ENCODE results near the gene RBM39. TPM values are rescaled to one million over a fixed set of nuclear protein-coding genes. Genes with fewer than 3 reads are reported as not detected.
A peak's percentile ranks its signal among the peaks of the same experiment; 100 is the strongest.
"Not testable (repeated sequence)": the region's sequence is repeated elsewhere in the genome, so short reads cannot be mapped to it uniquely, and the experiment has no call there.

Gene RBM39
- total RNA-seq, 2 donors from 2014 or later, result 232 to 413 TPM

DNA sequence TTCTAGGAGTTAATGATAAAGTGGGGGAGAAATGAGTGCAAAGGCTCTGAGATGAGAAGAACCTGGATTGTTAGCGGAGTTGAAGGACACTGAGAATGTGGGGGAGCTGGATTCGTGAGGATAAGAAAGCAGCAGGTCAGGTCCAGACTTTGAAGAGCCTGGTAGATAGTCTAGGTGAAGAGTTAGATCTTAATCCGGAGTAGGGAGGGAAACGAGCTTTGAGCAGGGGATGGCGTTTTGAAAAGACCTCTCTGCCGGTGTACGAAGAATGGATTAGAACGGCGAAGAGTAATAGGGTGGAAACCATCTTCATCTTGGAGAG lies 29.3 kb upstream of the RBM39 start:
- TF ChIP-seq, protein P1, sequence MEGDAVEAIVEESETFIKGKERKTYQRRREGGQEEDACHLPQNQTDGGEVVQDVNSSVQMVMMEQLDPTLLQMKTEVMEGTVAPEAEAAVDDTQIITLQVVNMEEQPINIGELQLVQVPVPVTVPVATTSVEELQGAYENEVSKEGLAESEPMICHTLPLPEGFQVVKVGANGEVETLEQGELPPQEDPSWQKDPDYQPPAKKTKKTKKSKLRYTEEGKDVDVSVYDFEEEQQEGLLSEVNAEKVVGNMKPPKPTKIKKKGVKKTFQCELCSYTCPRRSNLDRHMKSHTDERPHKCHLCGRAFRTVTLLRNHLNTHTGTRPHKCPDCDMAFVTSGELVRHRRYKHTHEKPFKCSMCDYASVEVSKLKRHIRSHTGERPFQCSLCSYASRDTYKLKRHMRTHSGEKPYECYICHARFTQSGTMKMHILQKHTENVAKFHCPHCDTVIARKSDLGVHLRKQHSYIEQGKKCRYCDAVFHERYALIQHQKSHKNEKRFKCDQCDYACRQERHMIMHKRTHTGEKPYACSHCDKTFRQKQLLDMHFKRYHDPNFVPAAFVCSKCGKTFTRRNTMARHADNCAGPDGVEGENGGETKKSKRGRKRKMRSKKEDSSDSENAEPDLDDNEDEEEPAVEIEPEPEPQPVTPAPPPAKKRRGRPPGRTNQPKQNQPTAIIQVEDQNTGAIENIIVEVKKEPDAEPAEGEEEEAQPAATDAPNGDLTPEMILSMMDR (IDR thresholded peaks at IDR 0.05), result no peak
- Histone ChIP-seq H3K9me3 (no peaks in the 10 kb centered on the region), H3K4me3 (peak overlapping the region; percentile 72), H3K27ac (peak overlapping the region; percentile 91 to 94), H3K36me3 (no peaks in the 10 kb centered on the region), H3K27me3 (replicated peaks; ENCODE audit: insufficient read depth) (no peaks in the 10 kb centered on the region), H3K4me1 (ENCODE audit: control insufficient read depth in 1 of 2, low read depth in 2 of 2) (peaks cover 22 to 47% of the 10 kb centered on the region in 2 donors)
- DNase-seq (ENCODE audit: low spot score) (no peak), ATAC-seq (ENCODE audit: insufficient number of reproducible peaks, low FRiP score, low read depth) (no peak)

DNA sequence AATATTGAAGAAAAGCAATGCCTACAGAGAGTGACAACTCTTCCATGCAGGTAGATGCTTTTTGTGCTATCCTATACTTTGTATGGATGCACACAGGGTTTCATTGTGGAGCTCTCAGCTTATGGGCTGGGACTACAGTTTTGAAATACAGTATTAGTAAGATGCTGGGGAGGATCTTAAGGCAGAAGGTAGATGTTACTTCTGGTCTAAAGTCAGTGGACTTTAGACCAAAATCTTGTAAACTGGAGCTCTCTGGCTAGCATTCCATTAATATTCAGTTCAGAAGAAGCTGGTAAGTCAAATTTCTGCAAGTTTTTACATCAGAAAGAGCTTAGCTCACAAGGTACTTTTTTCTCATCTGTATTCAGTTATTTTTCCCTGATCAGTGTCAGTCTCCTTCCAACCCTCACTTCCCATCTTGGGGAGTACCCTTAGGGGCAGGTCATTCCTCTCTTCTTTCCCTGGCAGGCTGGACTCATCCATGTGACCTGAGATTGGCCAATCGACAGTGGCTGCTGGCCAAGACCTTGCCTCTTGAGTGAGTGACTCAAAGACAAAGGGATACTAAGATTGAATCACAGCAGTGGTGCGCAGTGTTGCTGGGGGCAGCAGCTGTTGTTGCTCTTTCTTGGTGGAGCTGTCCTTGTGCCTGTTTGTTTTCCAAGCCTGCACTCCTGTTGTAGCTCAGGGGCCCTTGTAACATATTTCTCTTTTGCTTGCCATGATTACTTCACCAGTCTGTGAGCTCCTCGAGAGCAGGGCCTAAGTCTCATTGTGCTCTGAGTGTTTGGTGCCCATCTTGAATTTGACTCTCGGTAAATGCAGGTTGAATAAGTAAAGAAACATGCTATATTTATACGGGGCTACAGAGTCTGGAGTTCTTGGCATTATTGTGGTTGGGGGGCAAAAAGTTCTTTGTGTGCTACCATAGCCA lies 26.9 kb upstream of the RBM39 start:
- Histone ChIP-seq H3K27me3 (replicated peaks; ENCODE audit: insufficient read depth) (no peaks in the 10 kb centered on the region), H3K4me1 (ENCODE audit: control insufficient read depth in 1 of 2, low read depth in 2 of 2) (peaks cover 22 to 46% of the 10 kb centered on the region in 2 donors), H3K4me3 (no peak overlapping the region), H3K9me3 (no peaks in the 10 kb centered on the region), H3K36me3 (no peaks in the 10 kb centered on the region), H3K27ac (peak overlapping the region; percentile 75 to 91)
- ATAC-seq (ENCODE audit: insufficient number of reproducible peaks, low FRiP score, low read depth), result peak; percentile 68
- peak; percentile 92 for DNase-seq (ENCODE audit: low spot score)
- TF ChIP-seq, protein P1 (IDR thresholded peaks at IDR 0.05), result no peak

DNA sequence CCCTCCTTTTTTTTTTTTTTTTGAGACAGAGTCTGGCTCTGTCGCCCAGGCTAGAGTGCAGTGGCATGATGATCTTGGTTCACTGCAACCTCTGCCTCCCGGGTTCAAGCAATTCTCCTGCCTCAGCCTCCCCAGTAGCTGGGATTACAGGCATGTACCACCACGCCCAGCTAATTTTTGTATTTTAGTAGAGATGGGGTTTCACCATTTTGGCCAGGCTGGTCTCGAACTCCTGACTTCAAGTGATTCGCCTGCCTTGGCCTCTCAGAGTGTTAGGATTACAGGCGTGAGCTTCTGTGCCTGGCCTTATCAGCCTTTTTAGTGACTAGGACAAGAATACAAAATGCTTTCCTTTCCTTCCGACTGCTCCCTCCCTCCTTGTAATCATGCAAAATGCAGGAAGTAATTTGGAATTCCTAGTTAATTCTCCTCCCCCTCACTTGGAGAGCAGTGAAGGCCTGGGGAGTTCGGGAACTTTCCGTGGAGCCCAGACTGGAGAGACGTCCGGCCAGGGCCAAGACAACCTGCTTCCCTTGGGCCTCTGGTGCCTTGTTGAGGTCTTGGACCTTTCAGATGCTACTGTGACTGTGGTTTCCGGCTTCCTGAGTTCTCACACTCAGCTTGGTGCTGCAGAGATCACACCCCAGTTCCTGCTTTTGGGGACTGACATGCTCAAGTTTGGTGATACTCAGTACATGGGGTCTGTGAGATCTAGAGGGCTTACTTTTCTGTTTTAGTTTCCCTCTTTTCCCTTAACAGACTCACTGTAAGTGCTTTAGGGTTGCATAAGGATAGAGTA lies 25.8 kb upstream of the RBM39 start:
- peak; percentile 8 for DNase-seq (ENCODE audit: low spot score)
- TF ChIP-seq, protein P1 (IDR thresholded peaks at IDR 0.05), result no peak
- H3K9me3 ChIP-seq, result no peaks in the 10 kb centered on the region
- no peaks in the 10 kb centered on the region for H3K27me3 ChIP-seq (replicated peaks; ENCODE audit: insufficient read depth)
- peaks cover 14 to 37% of the 10 kb centered on the region in 2 donors for H3K4me1 ChIP-seq (ENCODE audit: control insufficient read depth in 1 of 2, low read depth in 2 of 2)
- no peak for ATAC-seq (ENCODE audit: insufficient number of reproducible peaks, low FRiP score, low read depth)
- peak overlapping the region; percentile 75 to 91 for H3K27ac ChIP-seq
- no peaks in the 10 kb centered on the region for H3K36me3 ChIP-seq
- H3K4me3 ChIP-seq, result no peak overlapping the region

DNA sequence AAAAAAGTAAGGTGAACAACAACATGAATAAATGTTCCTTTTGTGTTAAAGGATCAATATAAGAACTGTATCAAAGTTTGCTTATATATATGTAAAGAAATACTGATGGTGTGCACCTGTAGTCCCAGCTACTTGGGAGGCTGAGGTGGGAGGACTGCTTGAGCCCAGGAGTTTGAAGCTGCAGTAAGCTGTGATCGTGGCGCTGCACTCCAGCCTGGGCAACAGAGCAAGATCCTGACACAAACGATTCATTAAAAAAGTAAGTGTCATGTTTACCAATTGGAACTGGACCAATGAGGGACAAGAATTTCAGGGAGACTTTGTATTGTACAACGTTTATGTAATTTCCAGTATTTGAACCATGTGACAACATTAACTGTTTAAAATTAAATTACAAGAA lies 24.8 kb upstream of the RBM39 start:
- DNase-seq (ENCODE audit: low spot score) (no peak), ATAC-seq (ENCODE audit: insufficient number of reproducible peaks, low FRiP score, low read depth) (no peak)
- Histone ChIP-seq H3K27ac (no peak overlapping the region), H3K4me1 (ENCODE audit: control insufficient read depth in 1 of 2, low read depth in 2 of 2) (peaks cover 10 to 31% of the 10 kb centered on the region in 2 donors), H3K27me3 (replicated peaks; ENCODE audit: insufficient read depth) (no peaks in the 10 kb centered on the region), H3K4me3 (no peak overlapping the region), H3K9me3 (no peaks in the 10 kb centered on the region), H3K36me3 (no peaks in the 10 kb centered on the region)
- TF ChIP-seq, protein P1 (IDR thresholded peaks at IDR 0.05), result no peak

DNA sequence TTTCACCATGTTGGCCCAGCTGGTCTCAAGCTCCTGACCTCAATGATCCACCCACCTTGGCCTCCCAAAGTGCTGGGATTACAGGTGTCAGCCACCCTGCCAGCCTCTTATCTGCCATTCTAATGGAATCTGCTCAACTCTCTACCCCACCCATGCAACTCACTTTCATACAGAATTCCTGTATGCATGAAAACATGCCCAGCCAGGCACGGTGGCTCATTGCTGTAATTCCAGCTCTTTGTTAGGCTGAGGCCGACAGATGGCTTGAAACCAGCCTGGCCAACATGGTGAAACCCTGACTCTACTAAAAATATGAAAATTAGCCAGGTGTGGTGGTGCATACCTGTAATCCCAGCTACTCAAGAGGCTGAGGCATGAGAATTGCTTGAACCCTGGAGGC lies 22.9 kb upstream of the RBM39 start:
- H3K36me3 ChIP-seq; H3K27me3 ChIP-seq (replicated peaks; ENCODE audit: insufficient read depth); DNase-seq (ENCODE audit: low spot score); ATAC-seq (ENCODE audit: insufficient number of reproducible peaks, low FRiP score, low read depth); H3K9me3 ChIP-seq; H3K4me3 ChIP-seq; H3K27ac ChIP-seq: not testable (repeated sequence)
- peaks cover 7 to 24% of the 10 kb centered on the region in 2 donors for H3K4me1 ChIP-seq (ENCODE audit: control insufficient read depth in 1 of 2, low read depth in 2 of 2)

Data from thoracic aorta (tissue), 2 donors.